ENCODE measurements around the gene SSTR5.
A peak's percentile ranks its signal among the peaks of the same experiment; 100 is the strongest.

Gene SSTR5

GRCh38 chr16:1096169-1097082 is 23.9 kb downstream of the SSTR5 start, which contains the start of gene C1QTNF8:
C1QTNF8 (minus strand) TSS chr16:1096244; CDS start chr16:1094922, 1,322 bp downstream.
- DNase-seq = no peak
- in situ Hi-C loops (cut with HindIII; ENCODE audit: low pct_ligation_motif_present, low pct_unique_long_range_greater_than_20kb, low sequenced_read_pairs) = no loop called here

- in situ Hi-C loops (cut with HindIII; ENCODE audit: low pct_ligation_motif_present, low pct_unique_long_range_greater_than_20kb, low sequenced_read_pairs) = no loop called here
- no peak for DNase-seq
Observed at GRCh38 chr16:1097156-1097555, 24.6 kb downstream of the SSTR5 start.

- in situ Hi-C loops (cut with HindIII; ENCODE audit: low pct_ligation_motif_present, low pct_unique_long_range_greater_than_20kb, low sequenced_read_pairs) = no loop called here
Observed at GRCh38 chr16:1097800-1098199, 25.3 kb downstream of the SSTR5 start.

GRCh38 chr16:1098266-1098991 is 25.9 kb downstream of the SSTR5 start:
- DNase-seq = no peak
- in situ Hi-C loops (cut with HindIII; ENCODE audit: low pct_ligation_motif_present, low pct_unique_long_range_greater_than_20kb, low sequenced_read_pairs) = no loop called here

More at GRCh38 chr16:1097800-1098199, 25.3 kb downstream of the SSTR5 start:
- DNase-seq = peak; percentile 20

GRCh38 chr16:1099189-1100083 is 26.9 kb downstream of the SSTR5 start:
- in situ Hi-C loops (cut with HindIII; ENCODE audit: low pct_ligation_motif_present, low pct_unique_long_range_greater_than_20kb, low sequenced_read_pairs) = no loop called here
- DNase-seq = no peak

GRCh38 chr16:1100084-1100800 is 27.7 kb downstream of the SSTR5 start:
- in situ Hi-C loops (cut with HindIII; ENCODE audit: low pct_ligation_motif_present, low pct_unique_long_range_greater_than_20kb, low sequenced_read_pairs) = no loop called here
- no peak for DNase-seq

- no peak for DNase-seq
- in situ Hi-C loops (cut with HindIII; ENCODE audit: low pct_ligation_motif_present, low pct_unique_long_range_greater_than_20kb, low sequenced_read_pairs) = no loop called here
Observed at GRCh38 chr16:1101133-1101532, 28.6 kb downstream of the SSTR5 start.

GRCh38 chr16:1101573-1102332 is 29.2 kb downstream of the SSTR5 start:
- in situ Hi-C loops (cut with HindIII; ENCODE audit: low pct_ligation_motif_present, low pct_unique_long_range_greater_than_20kb, low sequenced_read_pairs) = no loop called here
- DNase-seq = no peak

GRCh38 chr16:1102333-1102700 is 29.8 kb downstream of the SSTR5 start:
- no peak for DNase-seq
- in situ Hi-C loops (cut with HindIII; ENCODE audit: low pct_ligation_motif_present, low pct_unique_long_range_greater_than_20kb, low sequenced_read_pairs) = no loop called here

GRCh38 chr16:1102921-1103635 is 30.5 kb downstream of the SSTR5 start:
- DNase-seq = peak; percentile 56
- in situ Hi-C loops (cut with HindIII; ENCODE audit: low pct_ligation_motif_present, low pct_unique_long_range_greater_than_20kb, low sequenced_read_pairs) = no loop called here

- in situ Hi-C loops (cut with HindIII; ENCODE audit: low pct_ligation_motif_present, low pct_unique_long_range_greater_than_20kb, low sequenced_read_pairs) = no loop called here
Observed at GRCh38 chr16:1103636-1103980, 31.1 kb downstream of the SSTR5 start.

GRCh38 chr16:1105888-1106620 is 33.5 kb downstream of the SSTR5 start:
- peak; percentile 71 for DNase-seq

More at GRCh38 chr16:1103636-1103980, 31.1 kb downstream of the SSTR5 start:
- DNase-seq = no peak

GRCh38 chr16:1106659-1107058 is 34.1 kb downstream of the SSTR5 start:
- in situ Hi-C loops (cut with HindIII; ENCODE audit: low pct_ligation_motif_present, low pct_unique_long_range_greater_than_20kb, low sequenced_read_pairs) = no loop called here

More at GRCh38 chr16:1105888-1106620, 33.5 kb downstream of the SSTR5 start:
- in situ Hi-C loops (cut with HindIII; ENCODE audit: low pct_ligation_motif_present, low pct_unique_long_range_greater_than_20kb, low sequenced_read_pairs) = no loop called here

GRCh38 chr16:1107141-1107540 is 34.6 kb downstream of the SSTR5 start:
- DNase-seq = no peak
- in situ Hi-C loops (cut with HindIII; ENCODE audit: low pct_ligation_motif_present, low pct_unique_long_range_greater_than_20kb, low sequenced_read_pairs) = no loop called here

More at GRCh38 chr16:1106659-1107058, 34.1 kb downstream of the SSTR5 start:
- no peak for DNase-seq

- in situ Hi-C loops (cut with HindIII; ENCODE audit: low pct_ligation_motif_present, low pct_unique_long_range_greater_than_20kb, low sequenced_read_pairs) = no loop called here
- DNase-seq = no peak
Observed at GRCh38 chr16:1107731-1108130, 35.2 kb downstream of the SSTR5 start.
